ENCODE results near the gene PLCB4.

PLCB4 gene

GRCh38 chr20:9025643-9026042, 43.2 kb upstream of the PLCB4 start:
- H3K4me3 ChIP-seq (ENCODE audit: low read depth, low read length), result no peak overlapping the region
- TF ChIP-seq CTCF (IDR thresholded peaks at IDR 0.05; ENCODE audit: control insufficient read depth, extremely low read depth, insufficient read depth), result no peak
- DNase-seq (ENCODE audit: low read depth), result no peak

GRCh38 chr20:9027626-9028025, 41.3 kb upstream of the PLCB4 start:
- no peak for TF ChIP-seq CTCF (IDR thresholded peaks at IDR 0.05; ENCODE audit: control insufficient read depth, extremely low read depth, insufficient read depth)
- no peak for DNase-seq (ENCODE audit: low read depth)
- H3K4me3 ChIP-seq (ENCODE audit: low read depth, low read length), result no peak overlapping the region

- no peak for DNase-seq (ENCODE audit: low read depth)
- H3K4me3 ChIP-seq (ENCODE audit: low read depth, low read length), result no peak overlapping the region
- TF ChIP-seq CTCF (IDR thresholded peaks at IDR 0.05; ENCODE audit: control insufficient read depth, extremely low read depth, insufficient read depth), result no peak
Observed at GRCh38 chr20:9028419-9028818, 40.5 kb upstream of the PLCB4 start.

- H3K4me3 ChIP-seq (ENCODE audit: low read depth, low read length), result no peak overlapping the region
- TF ChIP-seq CTCF (IDR thresholded peaks at IDR 0.05; ENCODE audit: control insufficient read depth, extremely low read depth, insufficient read depth), result no peak
- no peak for DNase-seq (ENCODE audit: low read depth)
Observed at GRCh38 chr20:9031991-9032390, 36.9 kb upstream of the PLCB4 start.

GRCh38 chr20:9032758-9033157, 36.1 kb upstream of the PLCB4 start:
- DNase-seq (ENCODE audit: low read depth), result no peak
- H3K4me3 ChIP-seq (ENCODE audit: low read depth, low read length), result no peak overlapping the region
- no peak for TF ChIP-seq CTCF (IDR thresholded peaks at IDR 0.05; ENCODE audit: control insufficient read depth, extremely low read depth, insufficient read depth)

- no peak for DNase-seq (ENCODE audit: low read depth)
- no peak for TF ChIP-seq CTCF (IDR thresholded peaks at IDR 0.05; ENCODE audit: control insufficient read depth, extremely low read depth, insufficient read depth)
- H3K4me3 ChIP-seq (ENCODE audit: low read depth, low read length), result no peak overlapping the region
Observed at GRCh38 chr20:9035126-9035525, 33.8 kb upstream of the PLCB4 start.

GRCh38 chr20:9036593-9036992, 32.3 kb upstream of the PLCB4 start:
- H3K4me3 ChIP-seq (ENCODE audit: low read depth, low read length), result no peak overlapping the region
- no peak for DNase-seq (ENCODE audit: low read depth)
- no peak for TF ChIP-seq CTCF (IDR thresholded peaks at IDR 0.05; ENCODE audit: control insufficient read depth, extremely low read depth, insufficient read depth)
